SH-SY5Y (cell line): ENCODE measurements around the gene AGAP1.

Experiments used
- GATA2 ChIP-seq: IDR thresholded peaks from 2 replicates; pipeline ENCODE4 v1.6.1; 2011; ENCODE audit warnings: mild to moderate bottlenecking, low read depth, low read length
- GATA3 ChIP-seq: IDR thresholded peaks from 2 replicates; pipeline ENCODE4 v1.6.1; 2011; ENCODE audit warnings: low read depth, mild to moderate bottlenecking, low read length, moderate library complexity

DNA sequence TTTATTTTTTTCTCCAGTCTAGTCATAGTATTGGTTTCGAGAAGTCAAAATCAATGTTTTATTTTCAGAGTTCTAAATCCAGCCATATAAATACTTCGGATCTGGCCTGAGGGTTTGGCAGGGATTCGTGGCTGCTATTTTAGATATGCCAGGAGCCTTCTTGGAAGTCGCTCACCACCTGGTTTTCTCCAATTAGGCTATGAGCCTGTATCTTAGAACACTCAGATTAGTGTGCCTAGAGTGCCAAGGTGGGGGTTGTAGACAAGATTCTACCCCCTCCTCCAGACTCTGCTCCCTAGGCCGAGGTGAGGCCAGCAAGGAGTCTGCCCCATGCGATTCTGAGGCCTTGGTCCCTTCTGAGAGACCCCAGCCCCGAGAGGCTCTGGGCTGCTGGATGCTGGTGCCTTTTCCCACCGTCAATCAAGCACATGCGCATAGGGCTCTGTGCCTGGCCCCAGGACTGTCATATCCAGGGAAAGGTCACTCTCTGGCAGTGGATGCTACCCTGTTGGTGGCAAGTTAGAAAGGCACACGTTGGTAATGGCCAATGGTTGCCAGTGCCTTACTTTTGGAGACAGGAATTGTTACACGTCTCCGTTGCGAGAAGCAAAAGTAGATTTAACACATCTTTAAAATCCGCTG is 197.1 kb downstream of the AGAP1 start:
- no peak for TF ChIP-seq GATA2
- TF ChIP-seq GATA3 = no peak
